Mucosa of stomach (tissue), 1 donor: ENCODE results near the gene RELT.

Experiments
- H3K27me3 ChIP-seq: one replicate; pipeline ENCODE4 v1.7.0; 2013; ENCODE audit warnings: mild to moderate bottlenecking, low read length; ENCODE audit not compliant: control insufficient read depth, insufficient read depth
- H3K36me3 ChIP-seq: one replicate; pipeline ENCODE4 v1.7.0; 2013; ENCODE audit warnings: low read length; ENCODE audit not compliant: control insufficient read depth, insufficient read depth
- H3K4me1 ChIP-seq: one replicate; pipeline ENCODE4 v1.7.0; 2013; ENCODE audit warnings: mild to moderate bottlenecking, low read length; ENCODE audit not compliant: control insufficient read depth, insufficient read depth
- H3K4me3 ChIP-seq: one replicate; pipeline ENCODE4 v1.7.0; 2013; ENCODE audit warnings: low read length
- H3K9ac ChIP-seq: one replicate; pipeline ENCODE4 v1.7.0; 2013; ENCODE audit warnings: mild to moderate bottlenecking, low read length, moderate library complexity
- H3K9me3 ChIP-seq: one replicate; pipeline ENCODE4 v1.7.0; 2013; ENCODE audit warnings: mild to moderate bottlenecking, low read length, moderate library complexity; ENCODE audit not compliant: control insufficient read depth
- donor health status: Pancreatic carcinoma.

The RELT gene

GRCh38 chr11:73381589-73381988 lies 5.4 kb downstream of the RELT start:
- H3K9me3 ChIP-seq, result no peaks in the 10 kb centered on the region
- no peaks in the 10 kb centered on the region for H3K36me3 ChIP-seq
- no peak overlapping the region for H3K9ac ChIP-seq
- no peaks in the 10 kb centered on the region for H3K27me3 ChIP-seq
- no peak overlapping the region for H3K4me3 ChIP-seq
- H3K4me1 ChIP-seq, result peaks cover 54% of the 10 kb centered on the region

GRCh38 chr11:73382183-73382582 lies 6.0 kb downstream of the RELT start:
- H3K4me3 ChIP-seq, result no peak overlapping the region
- H3K4me1 ChIP-seq, result peaks cover 49% of the 10 kb centered on the region
- no peak overlapping the region for H3K9ac ChIP-seq
- H3K27me3 ChIP-seq, result no peaks in the 10 kb centered on the region
- no peaks in the 10 kb centered on the region for H3K36me3 ChIP-seq
- H3K9me3 ChIP-seq, result no peaks in the 10 kb centered on the region

GRCh38 chr11:73382747-73383146 lies 6.5 kb downstream of the RELT start:
- no peaks in the 10 kb centered on the region for H3K36me3 ChIP-seq
- no peaks in the 10 kb centered on the region for H3K9me3 ChIP-seq
- no peak overlapping the region for H3K4me3 ChIP-seq
- H3K4me1 ChIP-seq, result peaks cover 47% of the 10 kb centered on the region
- H3K27me3 ChIP-seq, result no peaks in the 10 kb centered on the region
- H3K9ac ChIP-seq, result peak overlapping the region; percentile 31

GRCh38 chr11:73383249-73384124 lies 7.3 kb downstream of the RELT start:
- H3K36me3 ChIP-seq, result no peaks in the 10 kb centered on the region
- peaks cover 47% of the 10 kb centered on the region for H3K4me1 ChIP-seq
- H3K4me3 ChIP-seq, result no peak overlapping the region
- H3K9me3 ChIP-seq, result no peaks in the 10 kb centered on the region
- H3K9ac ChIP-seq, result peak overlapping the region; percentile 31
- H3K27me3 ChIP-seq, result no peaks in the 10 kb centered on the region

GRCh38 chr11:73384125-73384441 lies 7.9 kb downstream of the RELT start:
- Histone ChIP-seq H3K4me3 (no peak overlapping the region), H3K36me3 (no peaks in the 10 kb centered on the region), H3K9ac (no peak overlapping the region), H3K4me1 (peaks cover 46% of the 10 kb centered on the region), H3K27me3 (no peaks in the 10 kb centered on the region), H3K9me3 (no peaks in the 10 kb centered on the region)

- Histone ChIP-seq H3K4me3 (no peak overlapping the region), H3K36me3 (no peaks in the 10 kb centered on the region), H3K4me1 (peaks cover 42% of the 10 kb centered on the region), H3K9me3 (no peaks in the 10 kb centered on the region), H3K9ac (no peak overlapping the region), H3K27me3 (no peaks in the 10 kb centered on the region)
Measured at GRCh38 chr11:73384531-73384871, 8.3 kb downstream of the RELT start.

GRCh38 chr11:73384872-73385689 lies 8.9 kb downstream of the RELT start:
- no peaks in the 10 kb centered on the region for H3K27me3 ChIP-seq
- no peak overlapping the region for H3K4me3 ChIP-seq
- no peaks in the 10 kb centered on the region for H3K36me3 ChIP-seq
- peaks cover 36% of the 10 kb centered on the region for H3K4me1 ChIP-seq
- peak overlapping the region; percentile 28 for H3K9ac ChIP-seq
- no peaks in the 10 kb centered on the region for H3K9me3 ChIP-seq

- Histone ChIP-seq H3K9ac (peak overlapping the region; percentile 28), H3K4me1 (peaks cover 35% of the 10 kb centered on the region)
Measured at GRCh38 chr11:73386016-73386415, 9.8 kb downstream of the RELT start.

GRCh38 chr11:73386546-73386945 lies 10.3 kb downstream of the RELT start:
- peaks cover 35% of the 10 kb centered on the region for H3K4me1 ChIP-seq
- H3K27me3 ChIP-seq, result no peaks in the 10 kb centered on the region
- no peaks in the 10 kb centered on the region for H3K36me3 ChIP-seq
- H3K4me3 ChIP-seq, result no peak overlapping the region
- H3K9ac ChIP-seq, result peak overlapping the region; percentile 28
- H3K9me3 ChIP-seq, result no peaks in the 10 kb centered on the region

More at GRCh38 chr11:73386016-73386415, 9.8 kb downstream of the RELT start:
- Histone ChIP-seq H3K4me3 (no peak overlapping the region), H3K27me3 (no peaks in the 10 kb centered on the region), H3K9me3 (no peaks in the 10 kb centered on the region), H3K36me3 (no peaks in the 10 kb centered on the region)

- Histone ChIP-seq H3K9me3 (no peaks in the 10 kb centered on the region), H3K4me3 (no peak overlapping the region), H3K36me3 (no peaks in the 10 kb centered on the region), H3K9ac (no peak overlapping the region), H3K4me1 (peaks cover 35% of the 10 kb centered on the region), H3K27me3 (no peaks in the 10 kb centered on the region)
Measured at GRCh38 chr11:73387594-73388264, 11.5 kb downstream of the RELT start.

GRCh38 chr11:73388265-73389133 lies 12.3 kb downstream of the RELT start:
- H3K9me3 ChIP-seq, result no peaks in the 10 kb centered on the region
- H3K9ac ChIP-seq, result no peak overlapping the region
- no peaks in the 10 kb centered on the region for H3K36me3 ChIP-seq
- H3K4me3 ChIP-seq, result no peak overlapping the region
- peaks cover 27% of the 10 kb centered on the region for H3K4me1 ChIP-seq
- no peaks in the 10 kb centered on the region for H3K27me3 ChIP-seq
